H9 (cell line): ENCODE measurements around the gene WSB1. TPM values are rescaled to one million over a fixed set of nuclear protein-coding genes. Genes with fewer than 3 reads are reported as not detected.
A peak's percentile ranks its signal among the peaks of the same experiment; 100 is the strongest.

Experiments used
- DNase-seq: peaks from one replicate; pipeline ENCODE4 v3.0.0-alpha.2; 2017
- H2AFZ ChIP-seq: one replicate; pipeline ENCODE4 v1.6.1; 2013; ENCODE audit warnings: mild to moderate bottlenecking, low read length, control low read depth, moderate library complexity
- H2AK5ac ChIP-seq: 2 replicates; pipeline ENCODE4 v1.6.1; 2013; ENCODE audit warnings: low read length, control low read depth, mixed read lengths; ENCODE audit not compliant: insufficient read length
- H2BK120ac ChIP-seq: one replicate; pipeline ENCODE4 v1.6.1; 2013; ENCODE audit warnings: low read depth, mild to moderate bottlenecking, low read length, control low read depth, inconsistent platforms; ENCODE audit not compliant: poor library complexity, severe bottlenecking
- H2BK12ac ChIP-seq: 2 replicates; pipeline ENCODE4 v1.6.1; 2013; ENCODE audit warnings: low read length, control low read depth, mixed read lengths, low read depth; ENCODE audit not compliant: insufficient read length
- H2BK15ac ChIP-seq: 2 replicates; pipeline ENCODE4 v1.6.1; 2013; ENCODE audit warnings: low read depth, low read length, control low read depth
- H2BK20ac ChIP-seq: one replicate; pipeline ENCODE4 v1.6.1; 2013; ENCODE audit warnings: low read depth, mild to moderate bottlenecking, low read length, control low read depth, inconsistent platforms; ENCODE audit not compliant: poor library complexity, severe bottlenecking
- H2BK5ac ChIP-seq: 2 replicates; pipeline ENCODE4 v1.6.1; 2013; ENCODE audit warnings: low read length, control low read depth, mixed read lengths; ENCODE audit not compliant: insufficient read length
- H3K14ac ChIP-seq: 2 replicates; pipeline ENCODE4 v1.6.1; 2013; ENCODE audit warnings: low read length, control low read depth; ENCODE audit not compliant: insufficient read depth
- H3K18ac ChIP-seq: 2 replicates; pipeline ENCODE4 v1.6.1; 2013; ENCODE audit warnings: low read depth, mild to moderate bottlenecking, mixed read lengths, low read length, control low read depth; ENCODE audit not compliant: insufficient read length
- H3K23ac ChIP-seq: 2 replicates; pipeline ENCODE4 v1.6.1; 2013; ENCODE audit warnings: low read length, control low read depth, mixed read lengths, low read depth; ENCODE audit not compliant: insufficient read length
- H3K23me2 ChIP-seq: 2 replicates; pipeline ENCODE4 v1.6.1; 2013; ENCODE audit warnings: low read depth, mild to moderate bottlenecking, mixed read lengths, low read length, control low read depth; ENCODE audit not compliant: insufficient read length, poor library complexity, severe bottlenecking
- H3K27ac ChIP-seq: 2 replicates; pipeline ENCODE4 v1.5.1; 2013; ENCODE audit warnings: low read length, control low read depth, mixed read lengths, low read depth; ENCODE audit not compliant: insufficient read length
- H3K27me3 ChIP-seq: 2 replicates; pipeline ENCODE4 v1.6.1; 2013; ENCODE audit warnings: low read length, control low read depth, inconsistent platforms; ENCODE audit not compliant: insufficient read depth
- H3K4ac ChIP-seq: 2 replicates; pipeline ENCODE4 v1.6.1; 2013; ENCODE audit warnings: low read depth, mild to moderate bottlenecking, control low read depth, inconsistent platforms, low read length, moderate library complexity
- H3K4me1 ChIP-seq: 2 replicates; pipeline ENCODE4 v1.6.1; 2013; ENCODE audit warnings: low read length, control low read depth, inconsistent platforms; ENCODE audit not compliant: insufficient read depth
- H3K4me2 ChIP-seq: 2 replicates; pipeline ENCODE4 v1.6.1; 2013; ENCODE audit warnings: low read length, control low read depth, mixed read lengths; ENCODE audit not compliant: insufficient read length, insufficient read depth
- H3K56ac ChIP-seq: 2 replicates; pipeline ENCODE4 v1.6.1; 2013; ENCODE audit warnings: low read depth, mild to moderate bottlenecking, mixed read lengths, low read length, control low read depth; ENCODE audit not compliant: insufficient read length
- H3K79me1 ChIP-seq: 2 replicates; pipeline ENCODE4 v1.6.1; 2013; ENCODE audit warnings: low read depth, mild to moderate bottlenecking, moderate library complexity, low read length, control low read depth, inconsistent platforms; ENCODE audit not compliant: insufficient read depth, poor library complexity, severe bottlenecking
- H3K79me2 ChIP-seq: 2 replicates; pipeline ENCODE4 v1.6.1; 2013; ENCODE audit warnings: low read length, control low read depth, inconsistent platforms; ENCODE audit not compliant: insufficient read depth
- H3K9ac ChIP-seq: 2 replicates; pipeline ENCODE4 v1.6.1; 2013; ENCODE audit warnings: low read length, control low read depth, mixed read lengths; ENCODE audit not compliant: insufficient read length; ENCODE audit errors: extremely low read depth
- H3K9me3 ChIP-seq: one replicate; pipeline ENCODE4 v1.6.1; 2013; ENCODE audit warnings: low read depth, low read length, inconsistent platforms; ENCODE audit not compliant: control insufficient read depth
- H3T11ph ChIP-seq: one replicate; pipeline ENCODE4 v1.6.1; 2013; ENCODE audit warnings: mild to moderate bottlenecking, low read length, control low read depth, inconsistent platforms
- H4K20me1 ChIP-seq: one replicate; pipeline ENCODE4 v1.6.1; 2013; ENCODE audit not compliant: control insufficient read depth, insufficient read length, insufficient read depth
- H4K5ac ChIP-seq: 2 replicates; pipeline ENCODE4 v1.6.1; 2013; ENCODE audit warnings: low read depth, mild to moderate bottlenecking, mixed read lengths, low read length, control low read depth; ENCODE audit not compliant: insufficient read length
- H4K8ac ChIP-seq: replicated peaks from 2 replicates; pipeline ENCODE4 v1.6.1; 2013; ENCODE audit warnings: low read length, control low read depth, mixed read lengths, low read depth; ENCODE audit not compliant: insufficient read length
- H4K91ac ChIP-seq: 2 replicates; pipeline ENCODE4 v1.6.1; 2013; ENCODE audit warnings: low read depth, mild to moderate bottlenecking, moderate library complexity, mixed read lengths, low read length, control low read depth; ENCODE audit not compliant: insufficient read length
- H3K27ac Mint-ChIP-seq, 3 experiments: 2 replicates in 2 of 3; 3 replicates in 1 of 3; pipeline ENCODE4 v1.8.0; 2020 to 2021; ENCODE audit warnings: mixed read lengths in 3 of 3, mild to moderate bottlenecking in 1 of 3, moderate library complexity in 1 of 3
- H3K27me3 Mint-ChIP-seq: 2 replicates; pipeline ENCODE4 v1.8.0; 2021; ENCODE audit warnings: low read depth, mild to moderate bottlenecking, moderate library complexity, mixed read lengths
- H3K36me3 Mint-ChIP-seq, 3 experiments: 2 replicates in 2 of 3; 3 replicates in 1 of 3; pipeline ENCODE4 v1.8.0; 2020 to 2021; ENCODE audit warnings: low read depth in 3 of 3, mixed read lengths in 3 of 3; ENCODE audit not compliant: insufficient read depth in 1 of 3
- H3K4me1 Mint-ChIP-seq, 2 experiments: 2 replicates each; pipeline ENCODE4 v1.8.0; 2020; ENCODE audit warnings: mixed read lengths in 2 of 2
- H3K4me3 Mint-ChIP-seq, 2 experiments: 2 replicates in 1 of 2; 3 replicates in 1 of 2; pipeline ENCODE4 v1.8.0; 2020 to 2021; ENCODE audit warnings: mild to moderate bottlenecking in 2 of 2, mixed read lengths in 2 of 2, moderate library complexity in 1 of 2
- H3K9me3 Mint-ChIP-seq, 2 experiments: 2 replicates in 1 of 2; 3 replicates in 1 of 2; pipeline ENCODE4 v1.8.0; 2020; ENCODE audit warnings: mild to moderate bottlenecking in 2 of 2, mixed read lengths in 2 of 2, moderate library complexity in 1 of 2
- CTCF ChIP-seq: fragments of 200-600 bp; sonication (generic); conservative IDR thresholded peaks from 3 replicates; pipeline ENCODE4 v1.8.0; 2021; ENCODE audit warnings: antibody characterized with exemption, mild to moderate bottlenecking
- WGBS: extraction: QIAGEN DNeasy Blood & Tissue Kit; methylation state at CpG from one replicate; pipeline ENCODE4 v1.1.7; 2013; ENCODE audit warnings: missing lambda C conversion rate, low lambda C conversion rate, mixed read lengths; ENCODE audit not compliant: insufficient read length; ENCODE audit errors: extremely low coverage; 5-methylcytosine and 5-hydroxymethylcytosine counted together
- total RNA-seq: library from RNA; stranded (reverse); gene quantifications from 2 replicates; pipeline ENCODE4 v1.2.1, GENCODE V29; 2021

Gene WSB1
- total RNA-seq, 1 experiment from 2014 or later: 187 TPM

- H3K4ac ChIP-seq: no peak overlapping the region
- no peak overlapping the region for H2BK12ac ChIP-seq
- TF ChIP-seq CTCF: no peak
- no peak overlapping the region for H2AK5ac ChIP-seq
- no peak overlapping the region for H2BK5ac ChIP-seq
- no peaks in the 10 kb centered on the region for H3K4me1 ChIP-seq
- no peaks in the 10 kb centered on the region for H3K9me3 ChIP-seq
- no peak overlapping the region for H3K27ac ChIP-seq
- H3K23ac ChIP-seq: no peak overlapping the region
- WGBS: no CpG with 5 or more reads among the region's 8 CpGs
- no peak for DNase-seq
- Mint-ChIP-seq H3K4me1 (peaks cover 14 to 15% of the 10 kb centered on the region in 2 experiments), H3K27me3 (peaks cover 6% of the 10 kb centered on the region), H3K27ac (no peak overlapping the region), H3K36me3 (peaks cover 1 to 13% (median 2%) of the 10 kb centered on the region in 3 experiments; a peak in 3 of 7 replicates), H3K9me3 (no peaks in the 10 kb centered on the region; a peak in 2 of 5 replicates), H3K4me3 (peak overlapping the region; percentile 76 to 90)
- peaks cover 8% of the 10 kb centered on the region for H3K23me2 ChIP-seq
- H3K4me2 ChIP-seq: peak overlapping the region; percentile 56
- no peaks in the 10 kb centered on the region for H4K20me1 ChIP-seq
- no peak overlapping the region for H4K8ac ChIP-seq
- H3K56ac ChIP-seq: no peak overlapping the region
- H3K14ac ChIP-seq: no peak overlapping the region
- no peak overlapping the region for H2BK15ac ChIP-seq
- no peak overlapping the region for H2BK20ac ChIP-seq
- no peak overlapping the region for H3T11ph ChIP-seq
- no peaks in the 10 kb centered on the region for H3K27me3 ChIP-seq
- H4K91ac ChIP-seq: no peak overlapping the region
- H2AFZ ChIP-seq: no peak overlapping the region
- H4K5ac ChIP-seq: no peak overlapping the region
- H2BK120ac ChIP-seq: no peak overlapping the region
- no peak overlapping the region for H3K9ac ChIP-seq
- no peaks in the 10 kb centered on the region for H3K79me1 ChIP-seq
- H3K18ac ChIP-seq: no peak overlapping the region
- no peaks in the 10 kb centered on the region for H3K79me2 ChIP-seq
Observed at GRCh38 chr17:27354491-27355081, 60.7 kb downstream of the WSB1 start.
